GM18909 (cell line): ENCODE data around the gene PTH1R.

Source experiments
- ATAC-seq: cut with Tn5 transposase; IDR thresholded peaks from one replicate; pipeline ENCODE4 v1.9.1; 2021; ENCODE audit warnings: mild to moderate bottlenecking; ENCODE audit not compliant: unreplicated experiment, poor library complexity

The PTH1R gene

GRCh38 chr3:46924921-46925584, 47.5 kb downstream of the PTH1R start:
- no peak for ATAC-seq

GRCh38 chr3:46925585-46925934, 48.0 kb downstream of the PTH1R start:
- ATAC-seq: no peak

- ATAC-seq: no peak
These were observed 48.5 kb downstream of the PTH1R start for GRCh38 chr3:46926039-46926438.

DNA sequence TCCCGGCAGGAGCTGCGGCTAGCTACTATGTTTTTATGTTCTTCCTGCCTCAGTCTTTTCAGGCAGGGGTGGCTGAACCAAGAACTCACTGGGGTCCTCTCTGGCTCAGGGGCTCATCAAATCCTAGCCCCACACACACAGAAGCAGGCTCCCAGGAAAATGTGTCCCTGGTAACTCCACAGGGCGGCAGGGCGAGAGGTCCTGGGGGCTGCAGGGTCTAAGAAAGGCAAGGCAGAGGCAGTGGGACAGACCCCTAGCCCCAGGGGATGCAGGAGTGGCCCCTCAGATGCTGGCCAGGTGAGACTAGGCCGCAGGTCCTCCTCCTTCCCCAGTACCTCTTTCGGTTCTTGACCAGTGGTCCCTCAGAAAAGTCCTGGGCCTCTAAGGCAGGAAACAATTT, 48.9 kb downstream of the PTH1R start:
- ATAC-seq: no peak

DNA sequence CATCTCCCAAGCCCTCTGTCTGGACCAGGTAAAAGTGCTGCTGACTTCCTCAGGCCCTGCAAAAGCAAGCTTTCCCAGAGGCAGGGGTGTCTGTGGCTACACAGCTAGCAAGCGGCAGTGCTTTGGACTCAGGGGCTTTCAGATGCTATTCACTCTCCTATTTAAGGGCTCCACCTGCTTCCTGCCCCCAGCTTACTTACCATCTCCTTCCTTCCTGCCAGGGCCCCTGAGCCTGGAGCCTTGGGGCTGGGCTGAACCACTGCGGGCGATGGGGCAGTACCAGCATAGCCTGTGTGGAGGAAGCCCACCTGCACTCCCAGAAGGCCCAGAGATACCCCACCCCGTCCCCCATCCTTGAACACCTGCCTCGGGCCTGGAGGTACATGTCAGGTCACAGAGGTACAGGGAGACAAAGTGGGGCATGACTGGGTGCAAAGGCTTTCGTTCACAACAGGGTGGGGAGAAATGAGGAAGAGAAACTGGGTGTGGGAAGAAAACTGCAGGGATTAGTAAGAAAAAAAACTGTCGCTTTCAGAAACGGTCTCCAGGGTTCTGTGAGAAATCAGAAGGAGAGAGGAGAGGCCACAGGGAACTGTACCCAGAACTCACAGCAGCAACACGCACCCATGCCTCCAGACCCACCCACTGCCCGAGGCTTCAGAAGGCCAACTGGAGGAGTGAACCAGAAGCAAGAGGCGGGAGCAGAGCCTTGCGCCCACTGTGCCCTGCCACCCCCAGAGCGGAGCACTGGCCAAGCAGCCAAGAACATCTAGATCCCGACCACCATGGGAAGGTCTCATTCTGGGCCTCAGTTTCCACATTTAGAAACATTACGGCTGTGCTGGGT, 49.6 kb downstream of the PTH1R start:
- ATAC-seq: peak; percentile 58

DNA sequence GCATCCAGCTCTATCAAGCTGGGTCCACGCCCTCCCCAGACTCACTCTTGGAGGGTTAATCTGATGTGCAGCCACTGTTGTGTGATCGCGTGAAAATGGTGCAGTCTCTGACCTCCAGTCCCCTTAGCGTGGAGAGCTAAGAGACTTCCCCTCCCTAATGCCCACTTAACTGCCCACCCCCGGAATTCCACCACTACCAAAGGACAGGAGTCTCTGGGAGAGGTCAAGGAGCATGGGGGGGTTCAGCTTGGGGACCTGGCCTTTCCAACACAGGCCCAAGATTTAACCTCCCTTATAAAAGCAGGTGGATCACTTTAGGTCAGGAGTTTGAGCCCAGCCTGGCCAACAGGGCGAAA, 50.2 kb downstream of the PTH1R start:
- ATAC-seq: no peak

- ATAC-seq: no peak
These were observed 50.8 kb downstream of the PTH1R start for GRCh38 chr3:46928282-46928681.

GRCh38 chr3:46929324-46929723, 51.8 kb downstream of the PTH1R start:
- no peak for ATAC-seq

GRCh38 chr3:46930166-46930944, 52.8 kb downstream of the PTH1R start:
- no peak for ATAC-seq

DNA sequence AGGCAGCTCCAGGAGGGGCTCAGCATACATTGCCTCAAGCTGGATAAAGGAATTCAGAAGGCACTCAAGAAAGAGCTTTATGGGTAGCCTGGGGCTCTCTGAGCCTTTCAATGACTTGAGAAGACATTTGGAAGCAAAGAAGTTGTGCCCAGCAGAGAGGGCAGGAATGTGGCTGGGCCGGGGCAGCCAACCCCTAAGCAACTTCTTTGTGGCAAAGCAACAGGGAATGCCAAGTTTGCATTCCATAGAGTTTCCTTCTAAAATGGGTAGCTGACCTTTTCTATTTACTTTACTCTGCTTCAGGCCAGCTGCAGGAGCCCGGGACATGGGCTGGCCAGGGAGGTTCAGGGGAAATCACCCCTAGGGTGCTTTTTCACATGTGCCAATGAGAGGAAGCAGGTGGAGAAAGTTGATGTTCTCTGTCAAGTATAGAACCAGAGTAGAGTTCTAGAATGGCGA, 53.5 kb downstream of the PTH1R start:
- ATAC-seq: no peak

DNA sequence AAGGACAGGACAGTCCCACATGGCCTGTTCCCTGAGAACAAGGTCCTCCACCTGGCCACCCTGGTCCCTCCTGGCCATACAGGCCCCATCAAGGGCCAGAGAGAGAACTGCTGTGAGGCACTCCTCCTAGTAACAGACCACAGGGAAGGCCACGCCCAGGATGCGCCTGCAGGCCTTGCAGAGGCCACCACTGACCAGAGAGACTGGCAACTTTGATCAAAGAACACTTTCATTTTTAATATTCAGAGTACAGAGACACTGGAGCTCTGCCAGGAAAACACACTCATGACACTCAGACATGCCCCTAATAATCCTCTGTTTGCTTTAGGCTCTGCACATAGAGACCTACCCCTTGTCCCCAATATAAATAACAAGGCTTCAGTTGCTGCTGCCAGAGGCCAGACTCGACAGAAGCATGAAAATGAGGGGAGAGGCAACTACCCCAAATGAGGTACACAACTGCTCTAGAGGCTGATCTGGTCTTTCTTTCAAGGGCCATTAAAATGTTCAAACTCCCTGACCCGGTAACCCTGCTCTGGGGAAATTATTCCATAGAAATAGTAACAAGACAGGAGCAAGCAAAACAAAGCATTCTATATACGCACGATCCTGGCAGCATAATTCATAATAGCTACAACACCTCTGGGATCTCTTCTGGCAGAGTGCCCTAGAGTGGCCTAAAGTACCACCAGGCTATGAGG, 54.3 kb downstream of the PTH1R start:
- no peak for ATAC-seq

- ATAC-seq: no peak
These were observed 55.1 kb downstream of the PTH1R start for GRCh38 chr3:46932455-46933225.

GRCh38 chr3:46933261-46933660, 55.7 kb downstream of the PTH1R start:
- no peak for ATAC-seq

DNA sequence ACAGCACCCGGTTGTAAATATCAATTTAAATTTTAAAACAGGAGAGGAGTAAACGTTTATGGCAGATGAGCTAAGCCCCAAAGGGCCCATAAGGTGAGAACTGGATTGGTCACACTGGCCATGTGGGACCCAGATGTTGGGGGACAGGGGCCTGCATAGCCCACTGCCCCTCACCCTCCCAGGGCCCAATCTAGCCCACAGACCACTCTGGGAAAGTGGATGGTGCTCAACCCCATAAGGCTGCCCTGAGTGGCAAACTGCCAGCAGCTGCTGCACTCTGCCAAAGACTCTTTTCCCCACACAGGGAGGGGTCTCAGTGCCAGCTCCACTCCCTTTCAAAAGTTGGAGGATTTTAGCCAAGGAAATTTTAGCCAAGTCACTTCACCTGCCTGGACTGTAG, 56.6 kb downstream of the PTH1R start:
- no peak for ATAC-seq

DNA sequence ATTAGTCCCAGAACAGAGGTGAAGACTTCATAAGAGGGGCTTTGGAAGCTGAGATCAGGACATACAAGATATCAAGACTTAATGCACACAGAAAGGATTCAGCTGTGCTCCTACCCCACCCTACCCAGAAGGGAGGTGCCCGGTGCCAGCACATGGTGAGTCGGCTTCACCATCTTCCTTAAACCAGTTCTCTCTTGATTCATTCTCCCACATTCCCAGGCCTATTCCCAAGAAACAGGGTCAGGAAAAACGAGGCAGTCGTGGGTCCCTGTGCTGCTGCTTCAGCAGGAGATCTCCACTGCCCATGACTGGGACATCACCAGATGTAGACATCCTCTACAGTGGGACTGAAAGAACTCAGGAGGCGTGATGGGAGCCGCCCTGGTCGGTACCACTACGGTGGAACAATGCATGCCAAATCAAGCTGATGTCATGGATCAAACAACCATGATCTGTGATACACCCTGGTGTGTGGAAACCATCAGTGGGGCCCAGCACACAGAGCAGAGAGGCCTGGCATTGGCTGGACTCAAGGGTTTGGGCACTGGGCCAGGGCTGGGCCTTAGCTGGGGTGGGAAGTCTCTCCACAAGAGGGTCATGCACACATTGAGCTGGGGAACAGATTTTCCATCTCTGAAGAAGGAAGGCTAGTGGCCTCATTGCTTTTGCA, 57.1 kb downstream of the PTH1R start:
- no peak for ATAC-seq

- no peak for ATAC-seq
These were observed 57.8 kb downstream of the PTH1R start for GRCh38 chr3:46935168-46935858.

DNA sequence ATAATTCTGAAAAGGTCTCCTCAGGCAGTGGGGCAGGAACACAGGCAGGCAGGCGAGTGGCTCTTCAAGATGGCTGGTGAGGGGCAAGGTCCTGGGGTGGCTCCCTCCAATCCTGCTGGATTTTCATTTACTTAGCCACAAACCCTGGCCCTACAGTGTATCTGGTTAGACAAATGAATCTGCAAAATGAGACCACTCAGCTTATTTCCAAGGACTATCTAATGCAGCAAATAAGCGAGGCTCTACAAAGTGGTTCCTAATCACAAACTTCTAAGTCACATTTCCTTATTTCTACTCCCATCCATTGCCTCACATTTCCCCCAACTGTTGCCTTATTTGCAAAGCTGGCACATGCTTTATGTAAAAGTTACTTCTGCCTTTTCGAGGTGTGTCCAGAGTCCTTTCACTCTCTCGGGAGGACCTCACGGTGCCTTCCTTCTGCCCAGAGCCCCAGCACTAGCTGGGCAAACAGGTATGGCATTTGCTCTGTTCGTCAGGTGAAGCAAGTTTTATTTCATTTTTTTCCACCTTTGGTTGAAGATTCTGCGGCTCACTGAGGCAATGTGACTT, 58.6 kb downstream of the PTH1R start:
- ATAC-seq: no peak

DNA sequence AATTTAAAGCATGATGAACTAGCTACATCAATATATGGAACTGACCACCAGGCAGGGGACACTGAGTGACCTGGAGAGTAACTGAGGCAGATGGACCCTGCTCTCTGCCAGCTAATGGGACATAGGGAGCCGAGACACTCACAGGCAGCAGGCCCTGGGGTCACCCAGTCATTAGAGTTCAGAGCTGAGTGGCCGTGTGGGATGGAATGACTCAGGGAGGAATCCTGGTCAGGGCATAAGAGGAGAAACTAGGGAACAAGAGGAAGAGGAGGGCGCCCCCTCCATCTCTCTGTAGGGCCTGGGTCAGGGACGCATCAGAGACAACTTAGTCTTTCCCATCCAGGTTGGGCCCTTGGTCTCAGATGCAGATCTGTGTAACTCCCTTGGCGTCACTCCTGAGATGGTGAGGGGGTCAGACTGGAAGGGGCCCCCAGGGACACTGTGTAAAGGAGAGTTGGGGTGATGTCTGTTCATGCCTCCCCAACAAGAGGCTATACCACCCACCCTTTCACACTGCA, 59.3 kb downstream of the PTH1R start:
- ATAC-seq: no peak
